ENCODE measurements around the gene SPTBN1. TPM values are rescaled to one million over a fixed set of nuclear protein-coding genes. Genes with fewer than 3 reads are reported as not detected.

SPTBN1 gene
- total RNA-seq, 1 donor, result 206 TPM

- no peak for DNase-seq (ENCODE audit: low read depth in 2 of 3, low spot score in 2 of 3)
These were observed 110.8 kb downstream of the SPTBN1 start for GRCh38 chr2:54566896-54567295.

- DNase-seq (ENCODE audit: low read depth in 2 of 3, low spot score in 2 of 3), result no peak
These were observed 112.8 kb downstream of the SPTBN1 start for GRCh38 chr2:54568876-54569321.

- DNase-seq (ENCODE audit: low read depth in 2 of 3, low spot score in 2 of 3), result no peak
These were observed 113.7 kb downstream of the SPTBN1 start for GRCh38 chr2:54569745-54570301.

- no peak for DNase-seq (ENCODE audit: low read depth in 2 of 3, low spot score in 2 of 3)
These were observed 114.3 kb downstream of the SPTBN1 start for GRCh38 chr2:54570321-54570855.

GRCh38 chr2:54570925-54571694, 115.0 kb downstream of the SPTBN1 start:
- DNase-seq (ENCODE audit: low read depth in 2 of 3, low spot score in 2 of 3), result peak in 2 of 3 donors; percentile 88 to 93

- DNase-seq (ENCODE audit: low read depth in 2 of 3, low spot score in 2 of 3), result peak in 1 of 3 donors; percentile 59
These were observed 116.1 kb downstream of the SPTBN1 start for GRCh38 chr2:54572262-54572635.

GRCh38 chr2:54572636-54573536, 116.8 kb downstream of the SPTBN1 start:
- DNase-seq (ENCODE audit: low read depth in 2 of 3, low spot score in 2 of 3), result no peak

- no peak for DNase-seq (ENCODE audit: low read depth in 2 of 3, low spot score in 2 of 3)
These were observed 117.4 kb downstream of the SPTBN1 start for GRCh38 chr2:54573537-54573919.

- peak; percentile 55 to 71 (median 67) for DNase-seq (ENCODE audit: low read depth in 2 of 3, low spot score in 2 of 3)
These were observed 118.2 kb downstream of the SPTBN1 start for GRCh38 chr2:54574107-54574859.

- no peak for DNase-seq (ENCODE audit: low read depth in 2 of 3, low spot score in 2 of 3)
These were observed 118.7 kb downstream of the SPTBN1 start for GRCh38 chr2:54574860-54575247.

- DNase-seq (ENCODE audit: low read depth in 2 of 3, low spot score in 2 of 3), result no peak
These were observed 119.3 kb downstream of the SPTBN1 start for GRCh38 chr2:54575379-54575888.

GRCh38 chr2:54577035-54577434, 120.9 kb downstream of the SPTBN1 start:
- no peak for DNase-seq (ENCODE audit: low read depth in 2 of 3, low spot score in 2 of 3)

GRCh38 chr2:54577944-54578647, 122.0 kb downstream of the SPTBN1 start:
- DNase-seq (ENCODE audit: low read depth in 2 of 3, low spot score in 2 of 3), result no peak

GRCh38 chr2:54578648-54579045, 122.5 kb downstream of the SPTBN1 start:
- no peak for DNase-seq (ENCODE audit: low read depth in 2 of 3, low spot score in 2 of 3)

GRCh38 chr2:54579061-54579681, 123.0 kb downstream of the SPTBN1 start:
- DNase-seq (ENCODE audit: low read depth in 2 of 3, low spot score in 2 of 3), result no peak

GRCh38 chr2:54579682-54580620, 123.8 kb downstream of the SPTBN1 start:
- DNase-seq (ENCODE audit: low read depth in 2 of 3, low spot score in 2 of 3), result peak in 1 of 3 donors; percentile 47

- DNase-seq (ENCODE audit: low read depth in 2 of 3, low spot score in 2 of 3), result peak in 1 of 3 donors; percentile 85
These were observed 125.4 kb downstream of the SPTBN1 start for GRCh38 chr2:54581326-54582039.

Data from hematopoietic multipotent progenitor cell (in vitro differentiated cells).